ENCODE data around the gene ARID1B. TPM values are rescaled to one million over a fixed set of nuclear protein-coding genes. Genes with fewer than 3 reads are reported as not detected.
A peak's percentile ranks its signal among the peaks of the same experiment; 100 is the strongest.

The ARID1B gene
- total and polyA plus RNA-seq, 10 of the 15 experiments (the other 5 are each of a cell fraction or from before 2014, with no cell fraction given): 24.7 to 133 (median 54.6) TPM

DNA sequence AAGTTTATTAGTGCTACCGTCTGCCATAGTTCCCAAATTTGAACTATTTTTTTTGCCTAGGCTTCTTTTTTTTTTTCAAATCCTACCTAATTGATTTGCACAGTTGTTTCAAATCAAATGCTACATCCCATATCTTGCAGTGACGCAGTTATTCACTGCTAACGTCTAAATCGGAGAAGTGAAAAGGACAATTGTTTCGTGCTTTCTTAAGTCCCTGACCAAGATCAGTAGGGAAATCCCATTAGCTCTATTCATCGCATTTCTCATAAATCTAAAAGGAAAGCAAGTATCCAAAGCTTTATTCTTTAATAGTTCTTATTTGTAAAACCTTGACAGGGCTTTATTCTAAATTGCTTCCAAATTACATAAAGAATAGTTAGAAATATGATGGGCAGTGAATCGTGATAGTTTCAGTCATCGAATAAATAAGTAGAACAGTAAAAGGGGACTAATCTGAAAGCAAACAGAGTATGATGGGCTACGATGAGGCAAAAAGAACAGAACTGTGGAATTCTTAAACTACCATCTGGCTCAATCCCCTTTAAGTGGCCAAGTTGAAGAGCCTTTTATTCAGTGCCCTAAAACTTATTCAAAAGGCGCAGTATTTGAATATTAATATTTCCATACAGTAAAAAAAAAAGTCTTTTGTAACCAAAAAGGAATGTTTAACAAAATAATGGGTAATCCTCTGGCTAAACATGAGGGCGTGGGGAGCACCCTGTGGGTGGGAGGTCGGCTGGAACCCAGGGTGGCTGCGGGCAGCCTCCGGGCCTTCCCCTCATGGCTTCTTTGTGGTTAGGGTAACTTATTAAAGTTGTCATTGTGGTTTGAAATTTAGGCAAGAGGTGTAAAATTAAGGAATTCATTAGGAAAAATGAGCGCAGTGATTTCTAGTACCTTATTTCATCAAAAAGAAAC is 3.0 kb upstream of the ARID1B start (continued):
- TF ChIP-seq, protein P1, sequence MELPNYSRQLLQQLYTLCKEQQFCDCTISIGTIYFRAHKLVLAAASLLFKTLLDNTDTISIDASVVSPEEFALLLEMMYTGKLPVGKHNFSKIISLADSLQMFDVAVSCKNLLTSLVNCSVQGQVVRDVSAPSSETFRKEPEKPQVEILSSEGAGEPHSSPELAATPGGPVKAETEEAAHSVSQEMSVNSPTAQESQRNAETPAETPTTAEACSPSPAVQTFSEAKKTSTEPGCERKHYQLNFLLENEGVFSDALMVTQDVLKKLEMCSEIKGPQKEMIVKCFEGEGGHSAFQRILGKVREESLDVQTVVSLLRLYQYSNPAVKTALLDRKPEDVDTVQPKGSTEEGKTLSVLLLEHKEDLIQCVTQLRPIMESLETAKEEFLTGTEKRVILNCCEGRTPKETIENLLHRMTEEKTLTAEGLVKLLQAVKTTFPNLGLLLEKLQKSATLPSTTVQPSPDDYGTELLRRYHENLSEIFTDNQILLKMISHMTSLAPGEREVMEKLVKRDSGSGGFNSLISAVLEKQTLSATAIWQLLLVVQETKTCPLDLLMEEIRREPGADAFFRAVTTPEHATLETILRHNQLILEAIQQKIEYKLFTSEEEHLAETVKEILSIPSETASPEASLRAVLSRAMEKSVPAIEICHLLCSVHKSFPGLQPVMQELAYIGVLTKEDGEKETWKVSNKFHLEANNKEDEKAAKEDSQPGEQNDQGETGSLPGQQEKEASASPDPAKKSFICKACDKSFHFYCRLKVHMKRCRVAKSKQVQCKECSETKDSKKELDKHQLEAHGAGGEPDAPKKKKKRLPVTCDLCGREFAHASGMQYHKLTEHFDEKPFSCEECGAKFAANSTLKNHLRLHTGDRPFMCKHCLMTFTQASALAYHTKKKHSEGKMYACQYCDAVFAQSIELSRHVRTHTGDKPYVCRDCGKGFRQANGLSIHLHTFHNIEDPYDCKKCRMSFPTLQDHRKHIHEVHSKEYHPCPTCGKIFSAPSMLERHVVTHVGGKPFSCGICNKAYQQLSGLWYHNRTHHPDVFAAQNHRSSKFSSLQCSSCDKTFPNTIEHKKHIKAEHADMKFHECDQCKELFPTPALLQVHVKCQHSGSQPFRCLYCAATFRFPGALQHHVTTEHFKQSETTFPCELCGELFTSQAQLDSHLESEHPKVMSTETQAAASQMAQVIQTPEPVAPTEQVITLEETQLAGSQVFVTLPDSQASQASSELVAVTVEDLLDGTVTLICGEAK (IDR thresholded peaks at IDR 0.05; ENCODE audit: borderline replicate concordance): no peak
- TF ChIP-seq HDAC2 (IDR thresholded peaks at IDR 0.05) (no peak), ZNF274 (IDR thresholded peaks at IDR 0.05; ENCODE audit: insufficient read depth, insufficient read length) (no peak), NFXL1 (IDR thresholded peaks at IDR 0.05; ENCODE audit: borderline replicate concordance) (no peak), ZNF217 (IDR thresholded peaks at IDR 0.05) (no peak), SP1 (IDR thresholded peaks at IDR 0.05; ENCODE audit: low read depth, low read length) (no peak), BHLHE40 (IDR thresholded peaks at IDR 0.05; ENCODE audit: borderline replicate concordance in 1 of 2, low read depth in 2 of 2, low read length in 1 of 2) (peak in 1 of 2 experiments; percentile 15; a peak in 1 of 4 replicates), EGR1 (IDR thresholded peaks at IDR 0.05; ENCODE audit: borderline replicate concordance in 1 of 2, low read depth in 2 of 2, low read length in 2 of 2) (no peak), FOXM1 (IDR thresholded peaks at IDR 0.05; ENCODE audit: low read depth, low read length) (peak; percentile 39; the same call in 1 of the 2 replicates), NR2C1 (IDR thresholded peaks at IDR 0.05) (no peak), MTA2 (IDR thresholded peaks at IDR 0.05; ENCODE audit: low read depth) (peak; percentile 72; the same call in 1 of the 2 replicates), CREM (IDR thresholded peaks at IDR 0.05; ENCODE audit: low read depth) (no peak), NR2F1 (conservative IDR thresholded peaks at IDR 0.05) (0 out of 2 replicates have a peak, but pooled peaks have one; percentile 14), POLR2AphosphoS5 (IDR thresholded peaks at IDR 0.05; ENCODE audit: low read length) (no peak), PAX5 (IDR thresholded peaks at IDR 0.05; ENCODE audit: borderline replicate concordance, low read depth, low read length) (no peak)
- TF ChIP-seq, protein P2, sequence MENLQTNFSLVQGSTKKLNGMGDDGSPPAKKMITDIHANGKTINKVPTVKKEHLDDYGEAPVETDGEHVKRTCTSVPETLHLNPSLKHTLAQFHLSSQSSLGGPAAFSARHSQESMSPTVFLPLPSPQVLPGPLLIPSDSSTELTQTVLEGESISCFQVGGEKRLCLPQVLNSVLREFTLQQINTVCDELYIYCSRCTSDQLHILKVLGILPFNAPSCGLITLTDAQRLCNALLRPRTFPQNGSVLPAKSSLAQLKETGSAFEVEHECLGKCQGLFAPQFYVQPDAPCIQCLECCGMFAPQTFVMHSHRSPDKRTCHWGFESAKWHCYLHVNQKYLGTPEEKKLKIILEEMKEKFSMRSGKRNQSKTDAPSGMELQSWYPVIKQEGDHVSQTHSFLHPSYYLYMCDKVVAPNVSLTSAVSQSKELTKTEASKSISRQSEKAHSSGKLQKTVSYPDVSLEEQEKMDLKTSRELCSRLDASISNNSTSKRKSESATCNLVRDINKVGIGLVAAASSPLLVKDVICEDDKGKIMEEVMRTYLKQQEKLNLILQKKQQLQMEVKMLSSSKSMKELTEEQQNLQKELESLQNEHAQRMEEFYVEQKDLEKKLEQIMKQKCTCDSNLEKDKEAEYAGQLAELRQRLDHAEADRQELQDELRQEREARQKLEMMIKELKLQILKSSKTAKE (IDR thresholded peaks at IDR 0.05; ENCODE audit: low read depth, poor library complexity, severe bottlenecking): no peak
- TF ChIP-seq, protein P3, sequence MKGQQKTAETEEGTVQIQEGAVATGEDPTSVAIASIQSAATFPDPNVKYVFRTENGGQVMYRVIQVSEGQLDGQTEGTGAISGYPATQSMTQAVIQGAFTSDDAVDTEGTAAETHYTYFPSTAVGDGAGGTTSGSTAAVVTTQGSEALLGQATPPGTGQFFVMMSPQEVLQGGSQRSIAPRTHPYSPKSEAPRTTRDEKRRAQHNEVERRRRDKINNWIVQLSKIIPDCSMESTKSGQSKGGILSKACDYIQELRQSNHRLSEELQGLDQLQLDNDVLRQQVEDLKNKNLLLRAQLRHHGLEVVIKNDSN (IDR thresholded peaks at IDR 0.05; ENCODE audit: borderline replicate concordance, extremely low read length, insufficient read depth, low read depth, low read length): no peak
- TF ChIP-seq, protein P4, sequence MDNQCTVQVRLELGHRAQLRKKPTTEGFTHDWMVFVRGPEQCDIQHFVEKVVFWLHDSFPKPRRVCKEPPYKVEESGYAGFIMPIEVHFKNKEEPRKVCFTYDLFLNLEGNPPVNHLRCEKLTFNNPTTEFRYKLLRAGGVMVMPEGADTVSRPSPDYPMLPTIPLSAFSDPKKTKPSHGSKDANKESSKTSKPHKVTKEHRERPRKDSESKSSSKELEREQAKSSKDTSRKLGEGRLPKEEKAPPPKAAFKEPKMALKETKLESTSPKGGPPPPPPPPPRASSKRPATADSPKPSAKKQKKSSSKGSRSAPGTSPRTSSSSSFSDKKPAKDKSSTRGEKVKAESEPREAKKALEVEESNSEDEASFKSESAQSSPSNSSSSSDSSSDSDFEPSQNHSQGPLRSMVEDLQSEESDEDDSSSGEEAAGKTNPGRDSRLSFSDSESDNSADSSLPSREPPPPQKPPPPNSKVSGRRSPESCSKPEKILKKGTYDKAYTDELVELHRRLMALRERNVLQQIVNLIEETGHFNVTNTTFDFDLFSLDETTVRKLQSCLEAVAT (IDR thresholded peaks at IDR 0.05): 0 out of 2 replicates have a peak, but pooled peaks have one; percentile 49
- TF ChIP-seq, protein P5, sequence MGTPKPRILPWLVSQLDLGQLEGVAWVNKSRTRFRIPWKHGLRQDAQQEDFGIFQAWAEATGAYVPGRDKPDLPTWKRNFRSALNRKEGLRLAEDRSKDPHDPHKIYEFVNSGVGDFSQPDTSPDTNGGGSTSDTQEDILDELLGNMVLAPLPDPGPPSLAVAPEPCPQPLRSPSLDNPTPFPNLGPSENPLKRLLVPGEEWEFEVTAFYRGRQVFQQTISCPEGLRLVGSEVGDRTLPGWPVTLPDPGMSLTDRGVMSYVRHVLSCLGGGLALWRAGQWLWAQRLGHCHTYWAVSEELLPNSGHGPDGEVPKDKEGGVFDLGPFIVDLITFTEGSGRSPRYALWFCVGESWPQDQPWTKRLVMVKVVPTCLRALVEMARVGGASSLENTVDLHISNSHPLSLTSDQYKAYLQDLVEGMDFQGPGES (IDR thresholded peaks at IDR 0.05): no peak

Data from GM12878 (cell line).